Subcutaneous adipose tissue (tissue), 4 donors: ENCODE results near the gene PCDHGB6. TPM values are rescaled to one million over a fixed set of nuclear protein-coding genes. Genes with fewer than 3 reads are reported as not detected.
"Not testable (repeated sequence)": the region's sequence is repeated elsewhere in the genome, so short reads cannot be mapped to it uniquely, and the experiment has no call there.

Source experiments
- CTCF ChIP-seq: fragments of 450-650 bp; IDR thresholded peaks from one replicate; pipeline ENCODE4 v1.5.1; 2016; ENCODE audit warnings: low read depth, mild to moderate bottlenecking, control low read depth, antibody characterized with exemption, moderate library complexity
- total RNA-seq, 4 donors: library from RNA; depleted of rRNA; stranded (reverse); fragments of >200 nt; gene quantifications; one replicate each; pipeline ENCODE4 v1.1.0, GENCODE V29; 2016

The PCDHGB6 gene
- 1 to 10 TPM; 4.6 to 7.7 (median 5.8) TPM for total RNA-seq

GRCh38 chr5:141407790-141408505 is at the start of gene PCDHGB6:
Gene PCDHGB6 (plus strand): TSS chr5:141408021. CDS start chr5:141408203, 182 bp downstream.
- not testable (repeated sequence) for TF ChIP-seq CTCF

- TF ChIP-seq CTCF: no peak
Measured at GRCh38 chr5:141359790-141360426, 47.9 kb upstream of the PCDHGB6 start, which contains the start of gene PCDHGB2. Gene PCDHGB2 (plus strand): TSS chr5:141359994. CDS start chr5:141360136, 142 bp downstream.

- TF ChIP-seq CTCF: no peak
Measured at GRCh38 chr5:141360685-141361084, 47.1 kb upstream of the PCDHGB6 start.

GRCh38 chr5:141362719-141363118 is 45.1 kb upstream of the PCDHGB6 start:
- TF ChIP-seq CTCF: no peak

- TF ChIP-seq CTCF: no peak
Measured at GRCh38 chr5:141363952-141364660, 43.7 kb upstream of the PCDHGB6 start, which contains the start of gene PCDHGA5. Gene PCDHGA5 (plus strand): TSS chr5:141364162. CDS start chr5:141364331, 169 bp downstream.

GRCh38 chr5:141366016-141366896 is 41.6 kb upstream of the PCDHGB6 start:
- no peak for TF ChIP-seq CTCF
